OCI-LY1 (cell line): ENCODE measurements around the gene STRC.
"Not testable (repeated sequence)": the region's sequence is repeated elsewhere in the genome, so short reads cannot be mapped to it uniquely, and the experiment has no call there.

ENCODE experiments used
- CTCF ChIP-seq: fragments of 200-600 bp; sonication (generic), shearing (Covaris generic); IDR thresholded peaks from 2 replicates; pipeline ENCODE4 v1.5.1; 2017; ENCODE audit warnings: mild to moderate bottlenecking, antibody characterized with exemption, low read length, moderate library complexity, mixed read lengths
- EZH2 ChIP-seq: fragments of 200-600 bp; sonication (generic), shearing (Covaris generic); IDR thresholded peaks from 2 replicates; pipeline ENCODE4 v1.8.0; 2017; ENCODE audit warnings: borderline replicate concordance, mixed run types, mild to moderate bottlenecking, antibody characterized with exemption, low read length, moderate library complexity, mixed read lengths

- not testable (repeated sequence) for TF ChIP-seq CTCF, EZH2
Measured at GRCh38 chr15:43626937-43627336, 8.3 kb upstream of the STRC start.
